ENCODE measurements around the gene KLHL25. TPM values are rescaled to one million over a fixed set of nuclear protein-coding genes. Genes with fewer than 3 reads are reported as not detected.

KLHL25 gene
- total and polyA plus RNA-seq, 2 of the 8 experiments (the other 6 are each of a cell fraction or from before 2014, with no cell fraction given) = 16.5 to 22.0 TPM

- TF ChIP-seq EZH2 (IDR thresholded peaks at IDR 0.05; ENCODE audit: low read depth, low read length, severe bottlenecking) = no peak
- TF ChIP-seq NRF1 (IDR thresholded peaks at IDR 0.05; ENCODE audit: low read depth, low read length) = no peak
- peak; percentile 52 for TF ChIP-seq ASH2L (IDR thresholded peaks at IDR 0.05; ENCODE audit: low read length)
- no peak for TF ChIP-seq CREB1 (IDR thresholded peaks at IDR 0.05)
These were observed 43.2 kb downstream of the KLHL25 start (continued) for GRCh38 chr15:85751291-85752123.
